Kasumi-1 (cell line): ENCODE results near the gene SMIM22.
A peak's percentile ranks its signal among the peaks of the same experiment; 100 is the strongest.

ENCODE experiments used
- DNase-seq, 2 experiments: peaks; one replicate each; lab custom pipeline; 2025; lab: John Stamatoyannopoulos, UW

SMIM22 gene

GRCh38 chr16:4814542-4815173, 19.5 kb downstream of the SMIM22 start:
- DNase-seq: no peak

- DNase-seq: no peak
Observed at GRCh38 chr16:4820652-4821051, 25.5 kb downstream of the SMIM22 start.

- DNase-seq: no peak
Observed at GRCh38 chr16:4825196-4825595, 30.0 kb downstream of the SMIM22 start.

GRCh38 chr16:4826526-4826925, 31.4 kb downstream of the SMIM22 start:
- no peak for DNase-seq

GRCh38 chr16:4826980-4827379, 31.8 kb downstream of the SMIM22 start:
- no peak for DNase-seq

GRCh38 chr16:4828567-4829321, 33.6 kb downstream of the SMIM22 start:
- DNase-seq: no peak

GRCh38 chr16:4830408-4830807, 35.2 kb downstream of the SMIM22 start:
- DNase-seq: no peak

- DNase-seq: no peak
Observed at GRCh38 chr16:4831616-4832015, 36.4 kb downstream of the SMIM22 start.

GRCh38 chr16:4832698-4833343, 37.7 kb downstream of the SMIM22 start:
- no peak for DNase-seq

GRCh38 chr16:4833584-4833983, 38.4 kb downstream of the SMIM22 start:
- DNase-seq: no peak

- DNase-seq: no peak
Observed at GRCh38 chr16:4836727-4837126, 41.6 kb downstream of the SMIM22 start.

- DNase-seq: no peak
Observed at GRCh38 chr16:4837733-4838501, 42.7 kb downstream of the SMIM22 start.

GRCh38 chr16:4839942-4840341, 44.8 kb downstream of the SMIM22 start:
- peak in 1 of 2 experiments; percentile 7 for DNase-seq

- no peak for DNase-seq
Observed at GRCh38 chr16:4840984-4841383, 45.8 kb downstream of the SMIM22 start.
